WERI-Rb-1 (cell line): Measurements from ENCODE around the gene PRADC1.

Experiments used
- DNase-seq: peaks from one replicate; pipeline ENCODE4 v3.0.0-alpha.2; 2020
- H3K27ac ChIP-seq: fragments of 250-450 bp; sonication (Bioruptor Pico); 2 replicates; pipeline ENCODE4 v1.5.1; 2020; ENCODE audit warnings: mild to moderate bottlenecking, moderate library complexity
- H3K27me3 ChIP-seq: fragments of 250-450 bp; sonication (Bioruptor Pico); 2 replicates; pipeline ENCODE4 v1.5.1; 2021; ENCODE audit warnings: mild to moderate bottlenecking, low read depth, moderate library complexity; ENCODE audit not compliant: insufficient read depth, severe bottlenecking
- H3K36me3 ChIP-seq: fragments of 250-450 bp; sonication (Bioruptor Pico); 2 replicates; pipeline ENCODE4 v1.5.1; 2020; ENCODE audit warnings: mild to moderate bottlenecking, moderate library complexity
- H3K4me3 ChIP-seq: 2 replicates; pipeline ENCODE4 v1.5.1; 2011; ENCODE audit warnings: low read depth, mild to moderate bottlenecking, control low read depth, low read length
- H3K9me3 ChIP-seq: fragments of 250-450 bp; sonication (Bioruptor Pico); 2 replicates; pipeline ENCODE4 v1.5.1; 2021; ENCODE audit warnings: mild to moderate bottlenecking, moderate library complexity; ENCODE audit not compliant: severe bottlenecking
- CTCF ChIP-seq: IDR thresholded peaks from 2 replicates; pipeline ENCODE4 v1.5.1; 2011; ENCODE audit warnings: low read depth, mild to moderate bottlenecking, control low read depth, inconsistent platforms, low read length

Gene PRADC1

GRCh38 chr2:73217826-73218225, 15.2 kb downstream of the PRADC1 start:
- Histone ChIP-seq H3K9me3 (no peaks in the 10 kb centered on the region), H3K27me3 (no peaks in the 10 kb centered on the region), H3K27ac (no peak overlapping the region), H3K36me3 (peaks cover 35% of the 10 kb centered on the region), H3K4me3 (no peak overlapping the region)
- no peak for TF ChIP-seq CTCF
- DNase-seq, result no peak

- H3K27ac ChIP-seq, result no peak overlapping the region
- DNase-seq, result no peak
- H3K36me3 ChIP-seq, result peaks cover 28% of the 10 kb centered on the region
- no peaks in the 10 kb centered on the region for H3K27me3 ChIP-seq
- no peaks in the 10 kb centered on the region for H3K9me3 ChIP-seq
- no peak overlapping the region for H3K4me3 ChIP-seq
- TF ChIP-seq CTCF, result no peak
Measured at GRCh38 chr2:73217160-73217559, 15.9 kb downstream of the PRADC1 start.

- no peak overlapping the region for H3K27ac ChIP-seq
- no peak for TF ChIP-seq CTCF
- no peaks in the 10 kb centered on the region for H3K27me3 ChIP-seq
- no peak for DNase-seq
- no peaks in the 10 kb centered on the region for H3K9me3 ChIP-seq
- H3K36me3 ChIP-seq, result peaks cover 16% of the 10 kb centered on the region
- peak overlapping the region; percentile 93; the same call in 1 of the 2 replicates for H3K4me3 ChIP-seq
Measured at GRCh38 chr2:73215254-73215653, 17.8 kb downstream of the PRADC1 start.

- peak; percentile 90 for DNase-seq
- Histone ChIP-seq H3K9me3 (no peaks in the 10 kb centered on the region), H3K36me3 (peaks cover 8% of the 10 kb centered on the region), H3K27ac (peak within 1 kb of the TSS; percentile 77), H3K4me3 (peak within 1 kb of the TSS; percentile 93), H3K27me3 (no peaks in the 10 kb centered on the region)
- TF ChIP-seq CTCF, result no peak
Measured at GRCh38 chr2:73214120-73215035, 18.7 kb downstream of the PRADC1 start, which contains the start of gene SMYD5. SMYD5 (plus strand) TSS chr2:73214245; CDS start chr2:73214267, 22 bp downstream.

GRCh38 chr2:73212448-73213176, 20.4 kb downstream of the PRADC1 start:
- Histone ChIP-seq H3K4me3 (no peak overlapping the region), H3K36me3 (peaks cover 3% of the 10 kb centered on the region; the same call in 1 of the 2 replicates), H3K27me3 (no peaks in the 10 kb centered on the region), H3K27ac (no peak overlapping the region), H3K9me3 (no peaks in the 10 kb centered on the region)
- peak; percentile 85 for DNase-seq
- TF ChIP-seq CTCF, result peak; percentile 99
